Mucosa of stomach (tissue), 1 donor: Measurements from ENCODE around the gene ZNF224.
A peak's percentile ranks its signal among the peaks of the same experiment; 100 is the strongest.
"Not testable (repeated sequence)": the region's sequence is repeated elsewhere in the genome, so short reads cannot be mapped to it uniquely, and the experiment has no call there.

Source experiments
- H3K27me3 ChIP-seq: one replicate; pipeline ENCODE4 v1.7.0; 2013; ENCODE audit warnings: mild to moderate bottlenecking, low read length; ENCODE audit not compliant: control insufficient read depth, insufficient read depth
- H3K36me3 ChIP-seq: one replicate; pipeline ENCODE4 v1.7.0; 2013; ENCODE audit warnings: low read length; ENCODE audit not compliant: control insufficient read depth, insufficient read depth
- H3K4me1 ChIP-seq: one replicate; pipeline ENCODE4 v1.7.0; 2013; ENCODE audit warnings: mild to moderate bottlenecking, low read length; ENCODE audit not compliant: control insufficient read depth, insufficient read depth
- H3K4me3 ChIP-seq: one replicate; pipeline ENCODE4 v1.7.0; 2013; ENCODE audit warnings: low read length
- H3K9ac ChIP-seq: one replicate; pipeline ENCODE4 v1.7.0; 2013; ENCODE audit warnings: mild to moderate bottlenecking, low read length, moderate library complexity
- H3K9me3 ChIP-seq: one replicate; pipeline ENCODE4 v1.7.0; 2013; ENCODE audit warnings: mild to moderate bottlenecking, low read length, moderate library complexity; ENCODE audit not compliant: control insufficient read depth
- donor health status: Pancreatic carcinoma.

ZNF224 gene

GRCh38 chr19:44076325-44076724 lies 17.8 kb upstream of the ZNF224 start:
- Histone ChIP-seq H3K4me3 (no peak overlapping the region), H3K36me3 (no peaks in the 10 kb centered on the region), H3K4me1 (no peaks in the 10 kb centered on the region), H3K27me3 (no peaks in the 10 kb centered on the region), H3K9ac (no peak overlapping the region), H3K9me3 (no peaks in the 10 kb centered on the region)

GRCh38 chr19:44092108-44092507 lies 2.1 kb upstream of the ZNF224 start:
- Histone ChIP-seq H3K27me3 (no peaks in the 10 kb centered on the region), H3K36me3 (no peaks in the 10 kb centered on the region), H3K9ac (no peak overlapping the region)

GRCh38 chr19:44107751-44108150 lies 13.6 kb downstream of the ZNF224 start:
- peaks cover 20% of the 10 kb centered on the region for H3K9me3 ChIP-seq
- no peak overlapping the region for H3K4me3 ChIP-seq

More at GRCh38 chr19:44092108-44092507, 2.1 kb upstream of the ZNF224 start:
- no peaks in the 10 kb centered on the region for H3K9me3 ChIP-seq
- H3K4me3 ChIP-seq, result no peak overlapping the region
- no peaks in the 10 kb centered on the region for H3K4me1 ChIP-seq

GRCh38 chr19:44109458-44109857 lies 15.3 kb downstream of the ZNF224 start:
- peaks cover 20% of the 10 kb centered on the region for H3K9me3 ChIP-seq
- peaks cover 11% of the 10 kb centered on the region for H3K36me3 ChIP-seq
- H3K4me1 ChIP-seq, result no peaks in the 10 kb centered on the region
- no peak overlapping the region for H3K4me3 ChIP-seq
- H3K9ac ChIP-seq, result no peak overlapping the region
- H3K27me3 ChIP-seq, result no peaks in the 10 kb centered on the region

More at GRCh38 chr19:44107751-44108150, 13.6 kb downstream of the ZNF224 start:
- Histone ChIP-seq H3K27me3 (no peaks in the 10 kb centered on the region), H3K36me3 (peaks cover 11% of the 10 kb centered on the region), H3K9ac (no peak overlapping the region), H3K4me1 (no peaks in the 10 kb centered on the region)

GRCh38 chr19:44111910-44112463 lies 17.8 kb downstream of the ZNF224 start:
- peaks cover 12% of the 10 kb centered on the region for H3K9me3 ChIP-seq
- H3K27me3 ChIP-seq, result no peaks in the 10 kb centered on the region
- no peak overlapping the region for H3K4me3 ChIP-seq
- peaks cover 2% of the 10 kb centered on the region for H3K36me3 ChIP-seq
- H3K4me1 ChIP-seq, result no peaks in the 10 kb centered on the region
- no peak overlapping the region for H3K9ac ChIP-seq

- no peaks in the 10 kb centered on the region for H3K36me3 ChIP-seq
- H3K4me1 ChIP-seq, result no peaks in the 10 kb centered on the region
- peak overlapping the region; percentile 84 for H3K4me3 ChIP-seq
Measured at GRCh38 chr19:44112802-44113137, 18.6 kb downstream of the ZNF224 start.

GRCh38 chr19:44113138-44113783 lies 19.1 kb downstream of the ZNF224 start, which contains the start of gene ZNF225:
ZNF225 (plus strand) TSS chr19:44113399; CDS start chr19:44115828, 2,429 bp downstream.
- Histone ChIP-seq H3K27me3 (no peaks in the 10 kb centered on the region), H3K4me1 (no peaks in the 10 kb centered on the region), H3K36me3 (no peaks in the 10 kb centered on the region), H3K4me3 (peak within 1 kb of the TSS; percentile 84), H3K9me3 (no peaks in the 10 kb centered on the region), H3K9ac (peak within 1 kb of the TSS; percentile 70)

More at GRCh38 chr19:44112802-44113137, 18.6 kb downstream of the ZNF224 start:
- Histone ChIP-seq H3K9ac (peak overlapping the region; percentile 70), H3K27me3 (no peaks in the 10 kb centered on the region), H3K9me3 (peaks cover 4% of the 10 kb centered on the region)

- H3K9me3 ChIP-seq, result no peaks in the 10 kb centered on the region
- H3K4me3 ChIP-seq, result peak overlapping the region; percentile 84
- no peaks in the 10 kb centered on the region for H3K27me3 ChIP-seq
- H3K4me1 ChIP-seq, result no peaks in the 10 kb centered on the region
- H3K9ac ChIP-seq, result peak overlapping the region; percentile 70
- H3K36me3 ChIP-seq, result no peaks in the 10 kb centered on the region
Measured at GRCh38 chr19:44113784-44114390, 19.7 kb downstream of the ZNF224 start.

GRCh38 chr19:44121162-44121561 lies 27.0 kb downstream of the ZNF224 start:
- H3K27me3 ChIP-seq, H3K9me3 ChIP-seq, H3K36me3 ChIP-seq: not testable (repeated sequence)

GRCh38 chr19:44131955-44132354 lies 37.8 kb downstream of the ZNF224 start:
- no peak overlapping the region for H3K4me3 ChIP-seq
- no peaks in the 10 kb centered on the region for H3K4me1 ChIP-seq
- peaks cover 6% of the 10 kb centered on the region for H3K36me3 ChIP-seq
- no peaks in the 10 kb centered on the region for H3K27me3 ChIP-seq
- peaks cover 10% of the 10 kb centered on the region for H3K9me3 ChIP-seq
- H3K9ac ChIP-seq, result no peak overlapping the region

More at GRCh38 chr19:44121162-44121561, 27.0 kb downstream of the ZNF224 start:
- not testable (repeated sequence) for H3K4me3 ChIP-seq, H3K4me1 ChIP-seq, H3K9ac ChIP-seq

- peak within 1 kb of the TSS; percentile 84 for H3K9ac ChIP-seq
Measured at GRCh38 chr19:44141191-44142058, 47.3 kb downstream of the ZNF224 start, which contains the start of gene ZNF234. ZNF234 (plus strand) TSS chr19:44141554; CDS start chr19:44144633, 3,079 bp downstream.

More at GRCh38 chr19:44141191-44142058, 47.3 kb downstream of the ZNF224 start, which contains the start of gene ZNF234:
- H3K27me3 ChIP-seq, result no peaks in the 10 kb centered on the region
- H3K4me3 ChIP-seq, result peak within 1 kb of the TSS; percentile 70
- H3K4me1 ChIP-seq, result no peaks in the 10 kb centered on the region
- H3K9me3 ChIP-seq, result no peaks in the 10 kb centered on the region
- H3K36me3 ChIP-seq, result no peaks in the 10 kb centered on the region
